ENCODE results near the gene FBXO40.

DNA sequence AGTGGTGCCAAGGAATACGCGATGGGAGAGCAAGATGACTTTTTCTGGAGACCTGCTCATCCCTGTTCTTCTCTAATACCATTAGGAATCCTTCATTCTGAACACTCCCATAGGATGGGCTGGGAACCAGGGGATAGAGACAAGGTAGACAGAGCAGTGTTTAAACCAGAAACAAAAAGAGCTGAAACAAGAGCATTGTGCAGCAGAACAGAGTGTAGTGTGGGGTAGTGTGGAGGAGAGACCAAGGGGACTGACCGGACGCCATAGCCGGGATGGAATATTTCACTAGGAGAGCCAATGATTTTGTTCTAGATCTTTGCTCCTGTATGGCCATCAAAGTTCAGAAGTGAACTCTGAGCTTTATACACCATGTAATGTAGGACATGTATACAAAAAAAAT is 51.9 kb downstream of the FBXO40 start:
- TF ChIP-seq, protein P1, sequence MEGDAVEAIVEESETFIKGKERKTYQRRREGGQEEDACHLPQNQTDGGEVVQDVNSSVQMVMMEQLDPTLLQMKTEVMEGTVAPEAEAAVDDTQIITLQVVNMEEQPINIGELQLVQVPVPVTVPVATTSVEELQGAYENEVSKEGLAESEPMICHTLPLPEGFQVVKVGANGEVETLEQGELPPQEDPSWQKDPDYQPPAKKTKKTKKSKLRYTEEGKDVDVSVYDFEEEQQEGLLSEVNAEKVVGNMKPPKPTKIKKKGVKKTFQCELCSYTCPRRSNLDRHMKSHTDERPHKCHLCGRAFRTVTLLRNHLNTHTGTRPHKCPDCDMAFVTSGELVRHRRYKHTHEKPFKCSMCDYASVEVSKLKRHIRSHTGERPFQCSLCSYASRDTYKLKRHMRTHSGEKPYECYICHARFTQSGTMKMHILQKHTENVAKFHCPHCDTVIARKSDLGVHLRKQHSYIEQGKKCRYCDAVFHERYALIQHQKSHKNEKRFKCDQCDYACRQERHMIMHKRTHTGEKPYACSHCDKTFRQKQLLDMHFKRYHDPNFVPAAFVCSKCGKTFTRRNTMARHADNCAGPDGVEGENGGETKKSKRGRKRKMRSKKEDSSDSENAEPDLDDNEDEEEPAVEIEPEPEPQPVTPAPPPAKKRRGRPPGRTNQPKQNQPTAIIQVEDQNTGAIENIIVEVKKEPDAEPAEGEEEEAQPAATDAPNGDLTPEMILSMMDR (IDR thresholded peaks at IDR 0.05): no peak
- TF ChIP-seq POLR2A (IDR thresholded peaks at IDR 0.05; ENCODE audit: low read length) (no peak), MAZ (IDR thresholded peaks at IDR 0.05; ENCODE audit: borderline replicate concordance, low read depth, low read length) (no peak), JUN (IDR thresholded peaks at IDR 0.05) (no peak), JUNB (IDR thresholded peaks at IDR 0.05) (no peak), TP53 (CRISPR knock-in tag; IDR thresholded peaks at IDR 0.05) (no peak), RAD21 (conservative IDR thresholded peaks at IDR 0.05 in 1 of 2, IDR thresholded peaks at IDR 0.05 in 1 of 2) (no peak), ESRRA (IDR thresholded peaks at IDR 0.05; ENCODE audit: borderline replicate concordance, low read length) (no peak)
- TF ChIP-seq, protein P2, sequence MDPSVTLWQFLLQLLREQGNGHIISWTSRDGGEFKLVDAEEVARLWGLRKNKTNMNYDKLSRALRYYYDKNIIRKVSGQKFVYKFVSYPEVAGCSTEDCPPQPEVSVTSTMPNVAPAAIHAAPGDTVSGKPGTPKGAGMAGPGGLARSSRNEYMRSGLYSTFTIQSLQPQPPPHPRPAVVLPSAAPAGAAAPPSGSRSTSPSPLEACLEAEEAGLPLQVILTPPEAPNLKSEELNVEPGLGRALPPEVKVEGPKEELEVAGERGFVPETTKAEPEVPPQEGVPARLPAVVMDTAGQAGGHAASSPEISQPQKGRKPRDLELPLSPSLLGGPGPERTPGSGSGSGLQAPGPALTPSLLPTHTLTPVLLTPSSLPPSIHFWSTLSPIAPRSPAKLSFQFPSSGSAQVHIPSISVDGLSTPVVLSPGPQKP (IDR thresholded peaks at IDR 0.05; ENCODE audit: low read depth, low read length): no peak

Data from A549 (cell line).